ENCODE data around the gene ST7. TPM values are rescaled to one million over a fixed set of nuclear protein-coding genes. Genes with fewer than 3 reads are reported as not detected.

ST7 gene
- total RNA-seq, 4 donors from 2014 or later = 7.2 to 47.9 (median 19.1) TPM

- 72% methylated on average over 4 of the region's 4 CpGs; no CpG with 5 or more reads in 1 of the 2 donors for WGBS, 2 donors (ENCODE audit: low coverage in 1 of 2)
- DNase-seq = no peak
- intact Hi-C loops (cut with DNase I; ENCODE audit: low total_unique reads) (no loop called here), in situ Hi-C loops (cut with MboI; ENCODE audit: low pct_ligation_motif_present in 1 of 4, low pct_unique_long_range_greater_than_20kb in 1 of 4, low sequenced_read_pairs in 3 of 4) (no loop called here)
- no peak overlapping the region for H3K27ac ChIP-seq
- TF ChIP-seq POLR2AphosphoS5 (IDR thresholded peaks at IDR 0.05) = no peak
- no peak for TF ChIP-seq CTCF (IDR thresholded peaks at IDR 0.05)
- no peak for TF ChIP-seq EP300 (IDR thresholded peaks at IDR 0.05; ENCODE audit: low read depth)
- no peak for TF ChIP-seq POLR2A (IDR thresholded peaks at IDR 0.05)
- no peaks in the 10 kb centered on the region for H3K36me3 ChIP-seq
- H3K9me3 ChIP-seq = no peaks in the 10 kb centered on the region
- H3K27me3 ChIP-seq = no peaks in the 10 kb centered on the region
- H3K4me1 ChIP-seq = peaks cover 18 to 47% (median 31%) of the 10 kb centered on the region in 4 donors
- no peak overlapping the region for H3K4me3 ChIP-seq
Observed at GRCh38 chr7:117045927-117046710, 92.8 kb downstream of the ST7 start.

- Histone ChIP-seq H3K27me3 (no peaks in the 10 kb centered on the region), H3K36me3 (no peaks in the 10 kb centered on the region), H3K4me3 (no peak overlapping the region), H3K4me1 (peaks cover 18 to 47% (median 31%) of the 10 kb centered on the region in 4 donors), H3K9me3 (no peaks in the 10 kb centered on the region), H3K27ac (no peak overlapping the region)
- in situ Hi-C loops (cut with MboI; ENCODE audit: low pct_ligation_motif_present in 1 of 4, low pct_unique_long_range_greater_than_20kb in 1 of 4, low sequenced_read_pairs in 3 of 4) (no loop called here), intact Hi-C loops (cut with DNase I; ENCODE audit: low total_unique reads) (no loop called here)
- whole genome bisulfite sequencing, 2 donors (ENCODE audit: low coverage in 1 of 2) = 24 to 28% methylated on average over 2 to 3 of the region's 3 CpGs
- no peak for DNase-seq
- no peak for TF ChIP-seq POLR2A (IDR thresholded peaks at IDR 0.05)
- TF ChIP-seq EP300 (IDR thresholded peaks at IDR 0.05; ENCODE audit: low read depth) = no peak
- TF ChIP-seq POLR2AphosphoS5 (IDR thresholded peaks at IDR 0.05) = no peak
- TF ChIP-seq CTCF (IDR thresholded peaks at IDR 0.05) = no peak
Observed at GRCh38 chr7:117047496-117047895, 94.2 kb downstream of the ST7 start.

- WGBS, 2 donors (ENCODE audit: low coverage in 1 of 2) = 66 to 72% methylated on average over 5 of the region's 5 CpGs
Observed at GRCh38 chr7:117048114-117048866, 95.0 kb downstream of the ST7 start.

More at GRCh38 chr7:117048114-117048866, 95.0 kb downstream of the ST7 start:
- H3K36me3 ChIP-seq = no peaks in the 10 kb centered on the region
- intact Hi-C loops (cut with DNase I; ENCODE audit: low total_unique reads) (no loop called here), in situ Hi-C loops (cut with MboI; ENCODE audit: low pct_ligation_motif_present in 1 of 4, low pct_unique_long_range_greater_than_20kb in 1 of 4, low sequenced_read_pairs in 3 of 4) (no loop called here)
- H3K27me3 ChIP-seq = no peaks in the 10 kb centered on the region
- H3K9me3 ChIP-seq = no peaks in the 10 kb centered on the region
- peaks cover 18 to 47% (median 31%) of the 10 kb centered on the region in 4 donors for H3K4me1 ChIP-seq
- no peak for DNase-seq
- no peak for TF ChIP-seq CTCF (IDR thresholded peaks at IDR 0.05)
- no peak for TF ChIP-seq POLR2AphosphoS5 (IDR thresholded peaks at IDR 0.05)
- no peak for TF ChIP-seq POLR2A (IDR thresholded peaks at IDR 0.05)
- no peak for TF ChIP-seq EP300 (IDR thresholded peaks at IDR 0.05; ENCODE audit: low read depth)
- H3K27ac ChIP-seq = peak overlapping the region in 1 of 4 donors; percentile 24
- H3K4me3 ChIP-seq = no peak overlapping the region

Measured in transverse colon (tissue), 4 donors.